ENCODE measurements around the gene SCN2A.

GRCh38 chr2:165274698-165275097, 35.5 kb downstream of the SCN2A start:
- no peak for TF ChIP-seq CTCF (conservative IDR thresholded peaks at IDR 0.05)
- TF ChIP-seq EZH2 (IDR thresholded peaks at IDR 0.05; ENCODE audit: low read depth) = no peak
